Thyroid gland (tissue), 4 donors: ENCODE results near the gene TEFM. TPM values are rescaled to one million over a fixed set of nuclear protein-coding genes. Genes with fewer than 3 reads are reported as not detected.
A peak's percentile ranks its signal among the peaks of the same experiment; 100 is the strongest.

Experiments
- DNase-seq, 2 donors: peaks; one replicate each; pipeline ENCODE4 v3.0.0-alpha.2; 2019
- H3K27ac ChIP-seq, 3 donors: fragments of 200-600 bp; sonication (generic); 1 replicate in 2 of 3; 2 replicates in 1 of 3; pipeline ENCODE4 v1.5.1; 2016 to 2019; ENCODE audit warnings: mild to moderate bottlenecking in 1 of 3, moderate library complexity in 1 of 3
- H3K27me3 ChIP-seq: fragments of 200-600 bp; sonication (generic); one replicate; pipeline ENCODE4 v1.5.1; 2019
- H3K36me3 ChIP-seq, 2 donors: fragments of 200-600 bp; sonication (generic); one replicate each; pipeline ENCODE4 v1.5.1; 2016 to 2019
- H3K4me1 ChIP-seq, 2 donors: fragments of 200-600 bp; sonication (generic); one replicate each; pipeline ENCODE4 v1.5.1; 2017 to 2019
- H3K4me3 ChIP-seq, 3 donors: fragments of 200-600 bp; sonication (generic); replicated peaks in 1 of 3; 1 replicate in 2 of 3; 2 replicates in 1 of 3; pipeline ENCODE4 v1.5.1; 2016; ENCODE audit warnings: mild to moderate bottlenecking in 1 of 3
- H3K9me3 ChIP-seq: fragments of 200-600 bp; sonication (generic); one replicate; pipeline ENCODE4 v1.5.1; 2017
- POLR2A ChIP-seq, 2 donors: fragments of 450-650 bp; IDR thresholded peaks; one replicate each; pipeline ENCODE4 v1.6.1; 2017; ENCODE audit warnings: antibody characterized with exemption in 2 of 2, mild to moderate bottlenecking in 2 of 2, moderate library complexity in 1 of 2
- WGBS, 2 donors: methylation state at CpG; one replicate each; pipeline ENCODE4 v1.1.5; 2017; 5-methylcytosine and 5-hydroxymethylcytosine counted together
- intact Hi-C: fragments of 100-400 bp; cut with DNase I; formaldehyde crosslinking; loops from one replicate; pipeline ENCODE4 v1.15.1; 2023
- total RNA-seq, 4 donors: library from RNA; depleted of rRNA; stranded (reverse); fragments of >200 nt; gene quantifications; one replicate each; pipeline ENCODE4 v1.2.3, GENCODE V29; 2016
- TF ChIP-seq, protein P1 (sequence below), 6 experiments: fragments of 200-600 bp in 3 of 6; fragments of 450-650 bp in 3 of 6; sonication (generic) in 3 of 6; IDR thresholded peaks; one replicate each; pipeline ENCODE4 v1.5.1; 2016 to 2019; ENCODE audit warnings: antibody characterized with exemption in 6 of 6, mild to moderate bottlenecking in 2 of 6, inconsistent platforms in 1 of 6, moderate library complexity in 1 of 6

Gene TEFM
- total RNA-seq, result 10 to 100 TPM in 3 of 4 donors, 1 to 10 TPM in 1; 7.0 to 16.8 (median 13.5) TPM

- TF ChIP-seq, protein P1, sequence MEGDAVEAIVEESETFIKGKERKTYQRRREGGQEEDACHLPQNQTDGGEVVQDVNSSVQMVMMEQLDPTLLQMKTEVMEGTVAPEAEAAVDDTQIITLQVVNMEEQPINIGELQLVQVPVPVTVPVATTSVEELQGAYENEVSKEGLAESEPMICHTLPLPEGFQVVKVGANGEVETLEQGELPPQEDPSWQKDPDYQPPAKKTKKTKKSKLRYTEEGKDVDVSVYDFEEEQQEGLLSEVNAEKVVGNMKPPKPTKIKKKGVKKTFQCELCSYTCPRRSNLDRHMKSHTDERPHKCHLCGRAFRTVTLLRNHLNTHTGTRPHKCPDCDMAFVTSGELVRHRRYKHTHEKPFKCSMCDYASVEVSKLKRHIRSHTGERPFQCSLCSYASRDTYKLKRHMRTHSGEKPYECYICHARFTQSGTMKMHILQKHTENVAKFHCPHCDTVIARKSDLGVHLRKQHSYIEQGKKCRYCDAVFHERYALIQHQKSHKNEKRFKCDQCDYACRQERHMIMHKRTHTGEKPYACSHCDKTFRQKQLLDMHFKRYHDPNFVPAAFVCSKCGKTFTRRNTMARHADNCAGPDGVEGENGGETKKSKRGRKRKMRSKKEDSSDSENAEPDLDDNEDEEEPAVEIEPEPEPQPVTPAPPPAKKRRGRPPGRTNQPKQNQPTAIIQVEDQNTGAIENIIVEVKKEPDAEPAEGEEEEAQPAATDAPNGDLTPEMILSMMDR (IDR thresholded peaks at IDR 0.05), result no peak
- peak in 1 of 2 donors; percentile 56 for TF ChIP-seq POLR2A (IDR thresholded peaks at IDR 0.05)
- peak within 1 kb of the TSS; percentile 38 to 64 (median 62) for H3K4me3 ChIP-seq
- H3K27ac ChIP-seq, result peak within 1 kb of the TSS; percentile 72 to 89 (median 77)
- peaks cover 5 to 12% of the 10 kb centered on the region in 2 donors for H3K4me1 ChIP-seq
- intact Hi-C loops, result no loop called here
- no peaks in the 10 kb centered on the region for H3K9me3 ChIP-seq
- no peaks in the 10 kb centered on the region for H3K27me3 ChIP-seq
- 0 to 1% methylated on average over 26 to 47 of the region's 47 CpGs for whole genome bisulfite sequencing, 2 donors
- peak; percentile 82 to 88 for DNase-seq
- no peaks in the 10 kb centered on the region for H3K36me3 ChIP-seq
These were observed at the start of gene TEFM for GRCh38 chr17:30906101-30906911. Gene TEFM, minus strand, starts transcription at chr17:30906238. Its CDS starts 40 bp downstream, at chr17:30906198.

- intact Hi-C loops, result no loop called here
- Histone ChIP-seq H3K27ac (peak overlapping the region in 1 of 3 donors; percentile 9), H3K4me1 (peaks cover 0 to 26% of the 10 kb centered on the region in 2 donors), H3K27me3 (no peaks in the 10 kb centered on the region), H3K36me3 (no peaks in the 10 kb centered on the region), H3K9me3 (no peaks in the 10 kb centered on the region), H3K4me3 (no peak overlapping the region)
- DNase-seq, result no peak
- TF ChIP-seq, protein P1 (IDR thresholded peaks at IDR 0.05), result no peak
- no peak for TF ChIP-seq POLR2A (IDR thresholded peaks at IDR 0.05)
- 77 to 81% methylated on average over 6 of the region's 6 CpGs for WGBS, 2 donors
These were observed 48.2 kb upstream of the TEFM start for GRCh38 chr17:30954046-30954830.

DNA sequence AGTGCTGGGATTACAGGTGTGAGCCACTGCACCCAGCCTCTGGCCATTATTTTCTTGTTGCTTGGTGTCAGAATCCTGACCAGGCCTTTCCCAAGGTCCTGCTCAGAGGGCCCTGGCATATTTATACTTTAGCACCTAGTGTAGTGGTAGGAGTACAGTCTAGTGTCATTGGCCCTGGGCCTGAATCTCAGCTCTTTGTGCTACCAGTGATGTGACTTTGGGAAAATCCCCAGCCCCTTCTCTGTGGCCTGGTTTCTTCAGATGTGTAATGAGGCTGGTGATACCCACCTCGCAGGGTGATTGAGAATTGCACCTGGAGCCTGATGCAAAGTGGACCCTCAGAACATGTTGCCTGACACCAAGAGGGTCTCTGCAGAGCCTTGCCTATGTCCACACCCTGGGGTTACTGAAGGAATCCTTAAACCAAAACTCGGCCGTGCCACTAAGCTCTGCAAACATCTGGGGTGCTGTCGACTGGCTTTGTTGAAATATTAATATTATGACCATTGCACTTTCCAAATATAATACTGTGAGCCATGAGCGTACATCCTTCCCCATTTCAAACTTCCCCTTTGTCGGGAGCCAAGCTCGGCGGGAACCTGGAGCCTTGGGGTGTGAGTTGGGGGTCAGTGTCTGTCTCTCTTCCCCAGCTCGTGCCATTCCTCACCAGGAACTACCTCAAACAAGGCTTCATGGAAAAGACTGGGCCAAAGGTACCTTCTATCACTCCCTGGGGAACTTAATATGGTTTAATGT is 46.8 kb upstream of the TEFM start:
- 88 to 94% methylated on average over 9 of the region's 9 CpGs for WGBS, 2 donors
- H3K27me3 ChIP-seq, result no peaks in the 10 kb centered on the region
- intact Hi-C loops, result no loop called here
- DNase-seq, result no peak
- H3K36me3 ChIP-seq, result no peaks in the 10 kb centered on the region
- H3K4me3 ChIP-seq, result no peak overlapping the region
- H3K4me1 ChIP-seq, result peaks cover 0 to 25% of the 10 kb centered on the region in 2 donors
- H3K9me3 ChIP-seq, result no peaks in the 10 kb centered on the region
- H3K27ac ChIP-seq, result no peak overlapping the region
- no peak for TF ChIP-seq POLR2A (IDR thresholded peaks at IDR 0.05)
- TF ChIP-seq, protein P1 (IDR thresholded peaks at IDR 0.05), result no peak

DNA sequence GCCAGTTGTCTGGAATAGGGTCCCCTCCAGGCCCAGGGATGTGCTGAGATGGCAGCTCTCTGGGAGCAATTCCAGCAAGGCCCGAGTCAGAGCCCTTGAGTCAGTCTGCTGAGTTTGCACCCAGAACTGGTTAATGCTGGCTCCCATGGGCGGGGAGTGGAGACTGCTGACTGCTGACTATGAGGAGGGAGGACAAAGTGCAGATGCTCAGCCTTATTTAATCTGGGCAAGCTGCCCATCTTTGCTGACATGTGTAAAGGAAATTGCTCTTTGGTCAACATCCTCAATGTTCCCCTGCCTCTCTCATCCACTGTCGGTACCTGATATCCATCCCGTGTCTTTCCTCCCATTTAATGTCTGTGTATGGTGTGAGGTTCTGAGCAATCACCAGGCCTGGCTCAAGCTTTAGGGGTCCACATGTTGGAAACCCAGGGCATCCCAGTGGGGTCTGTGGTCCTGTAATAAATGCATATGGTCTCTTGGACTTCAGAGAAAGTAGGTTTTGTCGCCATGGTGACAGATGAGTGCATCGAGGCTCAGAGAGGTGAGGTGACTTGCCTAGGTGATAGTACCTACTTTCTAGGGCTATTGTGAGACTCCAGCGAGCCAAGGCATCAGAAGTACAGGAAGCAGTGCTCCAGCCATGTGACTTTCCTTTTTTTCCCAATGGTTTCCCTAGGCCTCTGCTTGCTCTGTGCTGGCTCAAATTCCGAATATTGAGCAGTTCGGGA is 44.8 kb upstream of the TEFM start:
- H3K36me3 ChIP-seq, result no peaks in the 10 kb centered on the region
- H3K27me3 ChIP-seq, result no peaks in the 10 kb centered on the region
- intact Hi-C loops, result no loop called here
- DNase-seq, result peak; percentile 12 to 27
- no peaks in the 10 kb centered on the region for H3K9me3 ChIP-seq
- no peak overlapping the region for H3K27ac ChIP-seq
- WGBS, 2 donors, result 72 to 74% methylated on average over 9 of the region's 9 CpGs
- TF ChIP-seq POLR2A (IDR thresholded peaks at IDR 0.05), result no peak
- TF ChIP-seq, protein P1 (IDR thresholded peaks at IDR 0.05), result no peak
- H3K4me3 ChIP-seq, result no peak overlapping the region
- H3K4me1 ChIP-seq, result peaks cover 0 to 11% of the 10 kb centered on the region in 2 donors
